Activated B cell treated with CpG ODN at 0.5 μM for 24 hours (primary cell): ENCODE results near the gene CPPED1. TPM values are rescaled to one million over a fixed set of nuclear protein-coding genes. Genes with fewer than 3 reads are reported as not detected.

Experiments used
- ATAC-seq: fragments of 200-7000 bp; cut with Tn5 transposase; one replicate; pipeline ENCODE4 v1.10.0; 2021; ENCODE audit warnings: low read depth, mild to moderate bottlenecking, moderate library complexity
- CTCF ChIA-PET: fragments of 350-600 bp; sonication (Branson Sonifier 250); formaldehyde crosslinking; loops from one replicate; lab custom pipeline; 2021; ENCODE audit warnings: antibody characterized with exemption; lab: Charles Lee
- POLR2A ChIA-PET: fragments of 350-600 bp; sonication (Branson Sonifier 250); formaldehyde crosslinking; loops from one replicate; lab custom pipeline; 2021; ENCODE audit warnings: antibody characterized with exemption; lab: Charles Lee
- DNase-seq: peaks from one replicate; pipeline ENCODE4 v3.0.0; 2022
- H3K27ac Mint-ChIP-seq: one replicate; pipeline ENCODE4 v1.8.0; 2020; ENCODE audit warnings: mixed read lengths
- H3K27me3 Mint-ChIP-seq: one replicate; pipeline ENCODE4 v1.8.0; 2021; ENCODE audit warnings: mixed read lengths
- H3K36me3 Mint-ChIP-seq: one replicate; pipeline ENCODE4 v1.8.0; 2021; ENCODE audit warnings: low read depth, mixed read lengths
- H3K4me1 Mint-ChIP-seq: one replicate; pipeline ENCODE4 v1.8.0; 2021; ENCODE audit warnings: mixed read lengths
- H3K4me3 Mint-ChIP-seq: one replicate; pipeline ENCODE4 v1.8.0; 2020; ENCODE audit warnings: mild to moderate bottlenecking, mixed read lengths
- H3K9me3 Mint-ChIP-seq: one replicate; pipeline ENCODE4 v1.8.0; 2020; ENCODE audit warnings: mixed read lengths
- intact Hi-C: fragments of 100-400 bp; cut with micrococcal nuclease; formaldehyde crosslinking; loops from one replicate; pipeline ENCODE4 v1.15.1; 2024
- total RNA-seq: library from RNA; stranded (reverse); gene quantifications from 2 replicates; pipeline ENCODE4 v1.2.3, GENCODE V29; 2022
- TF ChIP-seq, protein P1 (sequence below): fragments of 200-600 bp; IDR thresholded peaks from one replicate; pipeline ENCODE4 v1.8.0; 2022; ENCODE audit warnings: antibody characterized with exemption, mild to moderate bottlenecking

Gene CPPED1
- total RNA-seq, 1 donor from 2014 or later, result 14.1 TPM

DNA sequence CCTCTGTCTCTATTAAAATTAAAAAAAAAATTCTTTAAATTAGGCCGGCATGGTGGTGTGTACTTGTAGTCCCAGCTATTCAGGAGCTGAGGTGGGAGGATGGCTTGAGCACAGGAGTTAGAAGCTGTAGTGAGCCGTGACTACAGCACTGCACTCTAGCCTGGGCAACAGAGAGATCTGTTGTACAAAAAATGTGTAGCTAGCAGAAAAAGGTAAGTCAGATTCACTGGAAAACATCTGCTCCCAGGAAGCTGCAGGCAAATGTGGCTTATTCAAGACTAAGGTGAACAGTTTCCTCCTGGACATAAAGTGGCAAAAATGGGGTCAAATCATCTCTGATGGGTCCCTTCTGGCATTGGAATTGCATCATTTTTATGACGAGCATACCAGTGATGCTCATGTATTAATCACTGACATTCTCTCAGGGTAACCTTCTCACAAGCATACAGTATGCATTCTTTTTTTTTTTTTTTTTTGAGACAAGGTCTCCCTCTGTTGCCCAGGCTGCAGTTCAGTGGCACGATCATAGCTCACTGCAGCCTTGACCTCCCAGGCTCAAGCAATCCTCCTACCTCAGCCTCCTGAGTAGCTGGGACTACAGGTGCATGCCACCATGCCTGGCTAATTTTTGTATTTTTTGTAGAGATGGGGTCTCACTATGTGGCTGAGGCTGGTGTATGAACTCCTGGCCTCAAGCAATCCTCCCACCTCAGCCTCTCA, 48.7 kb downstream of the CPPED1 start:
- ATAC-seq (no peak), DNase-seq (no peak)
- ChIA-PET POLR2A (no interaction called here), CTCF (no interaction called here)
- Mint-ChIP-seq H3K27ac (no peak overlapping the region), H3K4me3 (no peak overlapping the region), H3K36me3 (peaks cover 3% of the 10 kb centered on the region), H3K9me3 (no peaks in the 10 kb centered on the region), H3K27me3 (no peaks in the 10 kb centered on the region), H3K4me1 (peaks cover 15% of the 10 kb centered on the region)
- intact Hi-C loops, result no loop called here
- TF ChIP-seq, protein P1, sequence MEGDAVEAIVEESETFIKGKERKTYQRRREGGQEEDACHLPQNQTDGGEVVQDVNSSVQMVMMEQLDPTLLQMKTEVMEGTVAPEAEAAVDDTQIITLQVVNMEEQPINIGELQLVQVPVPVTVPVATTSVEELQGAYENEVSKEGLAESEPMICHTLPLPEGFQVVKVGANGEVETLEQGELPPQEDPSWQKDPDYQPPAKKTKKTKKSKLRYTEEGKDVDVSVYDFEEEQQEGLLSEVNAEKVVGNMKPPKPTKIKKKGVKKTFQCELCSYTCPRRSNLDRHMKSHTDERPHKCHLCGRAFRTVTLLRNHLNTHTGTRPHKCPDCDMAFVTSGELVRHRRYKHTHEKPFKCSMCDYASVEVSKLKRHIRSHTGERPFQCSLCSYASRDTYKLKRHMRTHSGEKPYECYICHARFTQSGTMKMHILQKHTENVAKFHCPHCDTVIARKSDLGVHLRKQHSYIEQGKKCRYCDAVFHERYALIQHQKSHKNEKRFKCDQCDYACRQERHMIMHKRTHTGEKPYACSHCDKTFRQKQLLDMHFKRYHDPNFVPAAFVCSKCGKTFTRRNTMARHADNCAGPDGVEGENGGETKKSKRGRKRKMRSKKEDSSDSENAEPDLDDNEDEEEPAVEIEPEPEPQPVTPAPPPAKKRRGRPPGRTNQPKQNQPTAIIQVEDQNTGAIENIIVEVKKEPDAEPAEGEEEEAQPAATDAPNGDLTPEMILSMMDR, result no peak

DNA sequence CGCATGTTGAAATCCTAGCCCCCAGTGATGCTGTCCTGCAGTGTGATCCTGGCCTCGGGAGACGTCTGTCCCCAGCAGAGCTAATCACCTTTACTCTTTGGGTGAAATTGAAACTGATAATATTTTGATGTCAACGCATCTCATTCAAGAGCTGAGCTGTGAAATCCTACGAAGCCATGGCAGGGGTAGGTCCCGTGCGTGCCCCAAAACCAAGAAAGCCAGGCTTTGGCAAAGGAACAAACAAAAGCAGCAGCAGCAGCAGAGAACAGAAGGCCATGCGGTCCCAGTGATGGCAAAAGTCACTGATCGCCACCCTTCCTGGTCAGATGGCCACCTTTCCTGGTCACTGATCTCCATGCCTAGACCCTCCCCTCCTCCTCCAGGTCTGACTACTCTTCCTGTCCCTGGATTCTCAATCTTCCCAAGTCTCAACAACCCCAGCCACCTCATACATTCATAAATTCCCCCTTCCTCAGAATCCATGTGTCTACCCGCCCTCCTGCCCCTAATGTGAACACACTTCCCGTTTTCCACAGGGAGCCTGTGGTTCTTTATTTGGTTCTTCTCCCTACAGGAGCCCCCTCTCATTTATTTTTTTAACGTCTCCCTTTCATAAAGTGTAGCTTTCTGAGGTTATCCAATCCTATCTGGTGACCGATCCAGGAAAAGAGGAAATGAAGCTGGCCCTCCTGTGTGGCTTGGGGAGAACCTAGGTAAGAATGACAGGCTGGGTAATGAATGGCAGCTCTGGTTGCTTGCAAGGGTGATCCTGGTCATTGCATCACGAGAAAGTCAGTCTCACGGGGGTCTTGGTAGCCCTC, 50.3 kb downstream of the CPPED1 start:
- Mint-ChIP-seq H3K27me3 (no peaks in the 10 kb centered on the region), H3K4me3 (no peak overlapping the region), H3K9me3 (no peaks in the 10 kb centered on the region), H3K27ac (no peak overlapping the region), H3K4me1 (peaks cover 8% of the 10 kb centered on the region), H3K36me3 (no peaks in the 10 kb centered on the region)
- intact Hi-C loops, result no loop called here
- ChIA-PET CTCF (no interaction called here), POLR2A (no interaction called here)
- TF ChIP-seq, protein P1, result no peak
- no peak for ATAC-seq
- no peak for DNase-seq

DNA sequence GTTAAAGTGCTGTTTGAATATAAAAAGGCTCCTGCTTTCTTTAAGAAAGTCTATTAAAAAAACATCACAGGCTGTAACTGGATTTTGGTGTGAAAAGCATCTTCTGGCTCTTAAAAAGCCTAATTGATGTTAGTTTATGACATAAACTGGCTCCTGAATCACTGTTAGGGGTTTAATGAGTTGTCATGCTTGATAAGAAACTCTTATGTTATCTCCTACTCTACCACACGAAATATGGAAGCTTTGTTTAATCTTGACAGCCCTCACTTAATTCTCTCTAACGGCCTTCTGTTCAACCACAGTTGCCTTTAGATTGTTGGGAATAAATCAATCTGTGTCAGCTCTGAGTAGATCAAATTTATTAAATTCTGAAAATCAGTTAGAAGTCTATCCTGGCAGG, 51.5 kb downstream of the CPPED1 start:
- Mint-ChIP-seq H3K9me3 (no peaks in the 10 kb centered on the region), H3K27ac (no peak overlapping the region), H3K36me3 (no peaks in the 10 kb centered on the region), H3K4me3 (no peak overlapping the region), H3K27me3 (no peaks in the 10 kb centered on the region), H3K4me1 (peaks cover 8% of the 10 kb centered on the region)
- ChIA-PET CTCF (no interaction called here), POLR2A (no interaction called here)
- DNase-seq (no peak), ATAC-seq (no peak)
- TF ChIP-seq, protein P1, result no peak
- intact Hi-C loops, result no loop called here

DNA sequence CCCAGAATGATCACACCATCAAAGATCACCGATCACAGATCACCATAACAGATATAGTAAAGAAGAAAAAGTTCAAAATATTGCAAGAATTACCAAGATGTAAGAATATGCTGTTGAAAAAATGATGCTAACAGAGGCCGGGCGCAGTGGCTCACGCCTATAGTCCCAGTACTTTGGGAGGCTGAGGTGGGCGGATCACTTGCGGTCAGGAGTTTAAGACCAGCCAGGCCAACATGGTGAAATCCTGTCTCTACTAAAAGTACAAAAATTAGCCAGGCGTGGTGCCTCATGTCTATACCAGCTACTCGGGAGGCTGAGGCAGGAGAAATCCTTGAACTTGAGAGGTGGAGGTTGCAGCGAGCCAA, 53.2 kb downstream of the CPPED1 start:
- no peak overlapping the region for H3K27ac Mint-ChIP-seq
- peaks cover 8% of the 10 kb centered on the region for H3K4me1 Mint-ChIP-seq
- H3K36me3 Mint-ChIP-seq, result peaks cover 2% of the 10 kb centered on the region
- H3K4me3 Mint-ChIP-seq, result no peak overlapping the region
- DNase-seq (no peak), ATAC-seq (no peak)
- TF ChIP-seq, protein P1, result no peak
- H3K27me3 Mint-ChIP-seq, result no peaks in the 10 kb centered on the region
- intact Hi-C loops, result no loop called here
- H3K9me3 Mint-ChIP-seq, result no peaks in the 10 kb centered on the region
- ChIA-PET POLR2A (no interaction called here), CTCF (no interaction called here)

DNA sequence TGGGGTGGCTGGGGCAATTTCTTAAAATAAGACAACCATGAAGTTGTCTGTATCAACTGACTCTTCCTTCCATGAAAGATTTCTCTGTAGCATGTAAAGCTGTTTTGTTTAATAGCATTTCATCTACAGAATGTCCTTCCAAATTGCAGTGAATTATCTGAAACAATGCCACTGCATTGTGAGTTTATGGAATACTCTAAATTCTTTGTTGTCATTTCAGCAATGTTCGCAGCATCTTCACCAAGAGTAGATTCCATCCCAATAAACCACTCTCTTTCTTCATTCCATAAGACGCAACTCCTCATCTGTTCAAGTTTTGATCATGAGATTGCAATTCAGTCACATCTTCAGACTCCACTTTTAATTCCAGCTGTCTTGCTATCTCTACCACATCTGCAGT, 54.6 kb downstream of the CPPED1 start:
- ATAC-seq, result no peak
- DNase-seq, result no peak
- Mint-ChIP-seq H3K4me1 (peaks cover 8% of the 10 kb centered on the region), H3K27me3 (no peaks in the 10 kb centered on the region), H3K27ac (no peak overlapping the region), H3K36me3 (peaks cover 13% of the 10 kb centered on the region), H3K9me3 (peaks cover 9% of the 10 kb centered on the region), H3K4me3 (no peak overlapping the region)
- POLR2A ChIA-PET, result no interaction called here
- intact Hi-C loops, result no loop called here
- CTCF ChIA-PET, result no interaction called here
- TF ChIP-seq, protein P1, result no peak
